H9 (cell line): ENCODE measurements around the gene FOLR2. TPM values are rescaled to one million over a fixed set of nuclear protein-coding genes. Genes with fewer than 3 reads are reported as not detected.
A peak's percentile ranks its signal among the peaks of the same experiment; 100 is the strongest.

Experiments
- DNase-seq: peaks from one replicate; pipeline ENCODE4 v3.0.0-alpha.2; 2017
- H2AFZ ChIP-seq: one replicate; pipeline ENCODE4 v1.6.1; 2013; ENCODE audit warnings: mild to moderate bottlenecking, low read length, control low read depth, moderate library complexity
- H2AK5ac ChIP-seq: 2 replicates; pipeline ENCODE4 v1.6.1; 2013; ENCODE audit warnings: low read length, control low read depth, mixed read lengths; ENCODE audit not compliant: insufficient read length
- H2BK120ac ChIP-seq: one replicate; pipeline ENCODE4 v1.6.1; 2013; ENCODE audit warnings: low read depth, mild to moderate bottlenecking, low read length, control low read depth, inconsistent platforms; ENCODE audit not compliant: poor library complexity, severe bottlenecking
- H2BK12ac ChIP-seq: 2 replicates; pipeline ENCODE4 v1.6.1; 2013; ENCODE audit warnings: low read length, control low read depth, mixed read lengths, low read depth; ENCODE audit not compliant: insufficient read length
- H2BK15ac ChIP-seq: 2 replicates; pipeline ENCODE4 v1.6.1; 2013; ENCODE audit warnings: low read depth, low read length, control low read depth
- H2BK20ac ChIP-seq: one replicate; pipeline ENCODE4 v1.6.1; 2013; ENCODE audit warnings: low read depth, mild to moderate bottlenecking, low read length, control low read depth, inconsistent platforms; ENCODE audit not compliant: poor library complexity, severe bottlenecking
- H2BK5ac ChIP-seq: 2 replicates; pipeline ENCODE4 v1.6.1; 2013; ENCODE audit warnings: low read length, control low read depth, mixed read lengths; ENCODE audit not compliant: insufficient read length
- H3K14ac ChIP-seq: 2 replicates; pipeline ENCODE4 v1.6.1; 2013; ENCODE audit warnings: low read length, control low read depth; ENCODE audit not compliant: insufficient read depth
- H3K18ac ChIP-seq: 2 replicates; pipeline ENCODE4 v1.6.1; 2013; ENCODE audit warnings: low read depth, mild to moderate bottlenecking, mixed read lengths, low read length, control low read depth; ENCODE audit not compliant: insufficient read length
- H3K23ac ChIP-seq: 2 replicates; pipeline ENCODE4 v1.6.1; 2013; ENCODE audit warnings: low read length, control low read depth, mixed read lengths, low read depth; ENCODE audit not compliant: insufficient read length
- H3K23me2 ChIP-seq: 2 replicates; pipeline ENCODE4 v1.6.1; 2013; ENCODE audit warnings: low read depth, mild to moderate bottlenecking, mixed read lengths, low read length, control low read depth; ENCODE audit not compliant: insufficient read length, poor library complexity, severe bottlenecking
- H3K27ac ChIP-seq: 2 replicates; pipeline ENCODE4 v1.5.1; 2013; ENCODE audit warnings: low read length, control low read depth, mixed read lengths, low read depth; ENCODE audit not compliant: insufficient read length
- H3K27me3 ChIP-seq: 2 replicates; pipeline ENCODE4 v1.6.1; 2013; ENCODE audit warnings: low read length, control low read depth, inconsistent platforms; ENCODE audit not compliant: insufficient read depth
- H3K4ac ChIP-seq: 2 replicates; pipeline ENCODE4 v1.6.1; 2013; ENCODE audit warnings: low read depth, mild to moderate bottlenecking, control low read depth, inconsistent platforms, low read length, moderate library complexity
- H3K4me1 ChIP-seq: 2 replicates; pipeline ENCODE4 v1.6.1; 2013; ENCODE audit warnings: low read length, control low read depth, inconsistent platforms; ENCODE audit not compliant: insufficient read depth
- H3K4me2 ChIP-seq: 2 replicates; pipeline ENCODE4 v1.6.1; 2013; ENCODE audit warnings: low read length, control low read depth, mixed read lengths; ENCODE audit not compliant: insufficient read length, insufficient read depth
- H3K56ac ChIP-seq: 2 replicates; pipeline ENCODE4 v1.6.1; 2013; ENCODE audit warnings: low read depth, mild to moderate bottlenecking, mixed read lengths, low read length, control low read depth; ENCODE audit not compliant: insufficient read length
- H3K79me1 ChIP-seq: 2 replicates; pipeline ENCODE4 v1.6.1; 2013; ENCODE audit warnings: low read depth, mild to moderate bottlenecking, moderate library complexity, low read length, control low read depth, inconsistent platforms; ENCODE audit not compliant: insufficient read depth, poor library complexity, severe bottlenecking
- H3K79me2 ChIP-seq: 2 replicates; pipeline ENCODE4 v1.6.1; 2013; ENCODE audit warnings: low read length, control low read depth, inconsistent platforms; ENCODE audit not compliant: insufficient read depth
- H3K9ac ChIP-seq: 2 replicates; pipeline ENCODE4 v1.6.1; 2013; ENCODE audit warnings: low read length, control low read depth, mixed read lengths; ENCODE audit not compliant: insufficient read length; ENCODE audit errors: extremely low read depth
- H3K9me3 ChIP-seq: one replicate; pipeline ENCODE4 v1.6.1; 2013; ENCODE audit warnings: low read depth, low read length, inconsistent platforms; ENCODE audit not compliant: control insufficient read depth
- H3T11ph ChIP-seq: one replicate; pipeline ENCODE4 v1.6.1; 2013; ENCODE audit warnings: mild to moderate bottlenecking, low read length, control low read depth, inconsistent platforms
- H4K20me1 ChIP-seq: one replicate; pipeline ENCODE4 v1.6.1; 2013; ENCODE audit not compliant: control insufficient read depth, insufficient read length, insufficient read depth
- H4K5ac ChIP-seq: 2 replicates; pipeline ENCODE4 v1.6.1; 2013; ENCODE audit warnings: low read depth, mild to moderate bottlenecking, mixed read lengths, low read length, control low read depth; ENCODE audit not compliant: insufficient read length
- H4K8ac ChIP-seq: replicated peaks from 2 replicates; pipeline ENCODE4 v1.6.1; 2013; ENCODE audit warnings: low read length, control low read depth, mixed read lengths, low read depth; ENCODE audit not compliant: insufficient read length
- H4K91ac ChIP-seq: 2 replicates; pipeline ENCODE4 v1.6.1; 2013; ENCODE audit warnings: low read depth, mild to moderate bottlenecking, moderate library complexity, mixed read lengths, low read length, control low read depth; ENCODE audit not compliant: insufficient read length
- H3K27ac Mint-ChIP-seq, 3 experiments: 2 replicates in 2 of 3; 3 replicates in 1 of 3; pipeline ENCODE4 v1.8.0; 2020 to 2021; ENCODE audit warnings: mixed read lengths in 3 of 3, mild to moderate bottlenecking in 1 of 3, moderate library complexity in 1 of 3
- H3K27me3 Mint-ChIP-seq: 2 replicates; pipeline ENCODE4 v1.8.0; 2021; ENCODE audit warnings: low read depth, mild to moderate bottlenecking, moderate library complexity, mixed read lengths
- H3K36me3 Mint-ChIP-seq, 3 experiments: 2 replicates in 2 of 3; 3 replicates in 1 of 3; pipeline ENCODE4 v1.8.0; 2020 to 2021; ENCODE audit warnings: low read depth in 3 of 3, mixed read lengths in 3 of 3; ENCODE audit not compliant: insufficient read depth in 1 of 3
- H3K4me1 Mint-ChIP-seq, 2 experiments: 2 replicates each; pipeline ENCODE4 v1.8.0; 2020; ENCODE audit warnings: mixed read lengths in 2 of 2
- H3K4me3 Mint-ChIP-seq, 2 experiments: 2 replicates in 1 of 2; 3 replicates in 1 of 2; pipeline ENCODE4 v1.8.0; 2020 to 2021; ENCODE audit warnings: mild to moderate bottlenecking in 2 of 2, mixed read lengths in 2 of 2, moderate library complexity in 1 of 2
- H3K9me3 Mint-ChIP-seq, 2 experiments: 2 replicates in 1 of 2; 3 replicates in 1 of 2; pipeline ENCODE4 v1.8.0; 2020; ENCODE audit warnings: mild to moderate bottlenecking in 2 of 2, mixed read lengths in 2 of 2, moderate library complexity in 1 of 2
- WGBS: extraction: QIAGEN DNeasy Blood & Tissue Kit; methylation state at CpG from one replicate; pipeline ENCODE4 v1.1.7; 2013; ENCODE audit warnings: missing lambda C conversion rate, low lambda C conversion rate, mixed read lengths; ENCODE audit not compliant: insufficient read length; ENCODE audit errors: extremely low coverage; 5-methylcytosine and 5-hydroxymethylcytosine counted together
- total RNA-seq: library from RNA; stranded (reverse); gene quantifications from 2 replicates; pipeline ENCODE4 v1.2.1, GENCODE V29; 2021
- TF ChIP-seq, protein P1 (sequence below): fragments of 200-600 bp; sonication (generic); conservative IDR thresholded peaks from 3 replicates; pipeline ENCODE4 v1.8.0; 2021; ENCODE audit warnings: antibody characterized with exemption, mild to moderate bottlenecking

Gene FOLR2
- total RNA-seq, 1 experiment from 2014 or later: not detected

DNA sequence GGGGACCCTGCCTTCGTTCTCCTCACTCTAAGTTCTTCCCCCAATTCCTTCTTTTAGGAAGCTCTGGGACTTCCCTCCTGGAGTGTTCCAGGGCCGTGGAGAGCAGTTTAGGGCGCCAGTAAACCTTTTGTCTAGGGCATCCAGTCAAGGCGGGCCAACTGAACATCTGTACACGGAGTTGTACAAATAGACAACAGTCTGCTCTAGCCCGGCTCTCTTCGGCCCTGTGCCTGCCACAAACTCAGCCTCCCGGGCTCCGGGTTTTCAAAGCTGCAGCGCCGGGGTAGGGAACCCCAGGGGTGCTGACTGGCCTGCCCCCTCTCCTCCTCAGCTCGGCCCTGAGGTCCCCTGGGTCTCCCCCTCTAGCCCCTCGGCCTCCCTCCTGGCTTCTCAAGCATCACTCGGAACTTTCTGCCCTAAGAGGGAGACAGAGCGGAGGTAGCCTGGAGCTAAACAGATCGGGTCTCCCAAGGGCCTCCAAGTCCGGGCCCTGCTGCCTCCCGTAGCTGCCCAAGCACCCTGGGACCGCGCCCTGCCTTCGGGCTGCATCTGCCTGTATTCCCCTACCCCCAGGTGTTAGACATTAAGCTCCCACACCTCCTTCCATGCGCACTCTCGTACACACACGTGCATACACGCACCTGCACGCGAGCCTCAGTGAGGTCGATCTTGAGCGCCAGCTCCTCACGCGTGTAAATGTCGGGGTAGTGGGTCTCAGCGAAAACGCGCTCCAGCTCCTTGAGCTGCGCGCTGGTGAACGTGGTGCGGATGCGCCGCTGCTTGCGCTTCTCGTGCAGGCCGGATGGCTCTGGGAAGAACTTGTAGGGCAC lies 24.1 kb downstream of the FOLR2 start:
- Histone ChIP-seq H4K20me1 (peaks cover 2% of the 10 kb centered on the region), H3K23ac (no peak overlapping the region), H2BK20ac (no peak overlapping the region), H2BK12ac (no peak overlapping the region), H3K4ac (no peak overlapping the region), H4K8ac (no peak overlapping the region), H2AFZ (no peak overlapping the region), H2BK5ac (no peak overlapping the region), H4K91ac (no peak overlapping the region), H2BK15ac (no peak overlapping the region), H3K27ac (no peak overlapping the region), H3K4me1 (peaks cover 5% of the 10 kb centered on the region; the same call in 1 of the 2 replicates), H4K5ac (no peak overlapping the region), H3K9me3 (no peaks in the 10 kb centered on the region), H3K56ac (no peak overlapping the region), H3K4me2 (peak overlapping the region; percentile 51), H3K14ac (no peak overlapping the region; the same call in 1 of the 2 replicates), H3K18ac (peak overlapping the region; percentile 10), H3K79me1 (no peaks in the 10 kb centered on the region), H2BK120ac (no peak overlapping the region), H3T11ph (no peak overlapping the region), H3K23me2 (peaks cover 31% of the 10 kb centered on the region), H3K9ac (no peak overlapping the region), H3K27me3 (peaks cover 59% of the 10 kb centered on the region), H3K79me2 (no peaks in the 10 kb centered on the region), H2AK5ac (no peak overlapping the region)
- Mint-ChIP-seq H3K27ac (no peak overlapping the region), H3K4me1 (peaks cover 33 to 48% of the 10 kb centered on the region in 2 experiments), H3K27me3 (peaks cover 42% of the 10 kb centered on the region), H3K4me3 (peak overlapping the region; percentile 61 to 85), H3K36me3 (peaks cover 5 to 24% (median 8%) of the 10 kb centered on the region in 3 experiments), H3K9me3 (peaks cover 0 to 6% of the 10 kb centered on the region in 2 experiments; a peak in 3 of 5 replicates)
- TF ChIP-seq, protein P1, sequence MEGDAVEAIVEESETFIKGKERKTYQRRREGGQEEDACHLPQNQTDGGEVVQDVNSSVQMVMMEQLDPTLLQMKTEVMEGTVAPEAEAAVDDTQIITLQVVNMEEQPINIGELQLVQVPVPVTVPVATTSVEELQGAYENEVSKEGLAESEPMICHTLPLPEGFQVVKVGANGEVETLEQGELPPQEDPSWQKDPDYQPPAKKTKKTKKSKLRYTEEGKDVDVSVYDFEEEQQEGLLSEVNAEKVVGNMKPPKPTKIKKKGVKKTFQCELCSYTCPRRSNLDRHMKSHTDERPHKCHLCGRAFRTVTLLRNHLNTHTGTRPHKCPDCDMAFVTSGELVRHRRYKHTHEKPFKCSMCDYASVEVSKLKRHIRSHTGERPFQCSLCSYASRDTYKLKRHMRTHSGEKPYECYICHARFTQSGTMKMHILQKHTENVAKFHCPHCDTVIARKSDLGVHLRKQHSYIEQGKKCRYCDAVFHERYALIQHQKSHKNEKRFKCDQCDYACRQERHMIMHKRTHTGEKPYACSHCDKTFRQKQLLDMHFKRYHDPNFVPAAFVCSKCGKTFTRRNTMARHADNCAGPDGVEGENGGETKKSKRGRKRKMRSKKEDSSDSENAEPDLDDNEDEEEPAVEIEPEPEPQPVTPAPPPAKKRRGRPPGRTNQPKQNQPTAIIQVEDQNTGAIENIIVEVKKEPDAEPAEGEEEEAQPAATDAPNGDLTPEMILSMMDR: no peak
- DNase-seq: no peak
- WGBS: no CpG with 5 or more reads among the region's 44 CpGs
